Measurements from ENCODE around the gene RPSA.
"Not testable (repeated sequence)": the region's sequence is repeated elsewhere in the genome, so short reads cannot be mapped to it uniquely, and the experiment has no call there.

The RPSA gene

GRCh38 chr3:39390181-39390580, 16.3 kb upstream of the RPSA start:
- no peak for DNase-seq

GRCh38 chr3:39396690-39397089, 9.8 kb upstream of the RPSA start:
- DNase-seq, result no peak

- DNase-seq, result no peak
Measured at GRCh38 chr3:39398700-39399099, 7.8 kb upstream of the RPSA start.

- no peak for DNase-seq
Measured at GRCh38 chr3:39401983-39402382, 4.5 kb upstream of the RPSA start.

GRCh38 chr3:39404943-39405686, 1.4 kb upstream of the RPSA start:
- DNase-seq, result no peak

- no peak for DNase-seq
Measured at GRCh38 chr3:39405687-39406367, 693 bp upstream of the RPSA start.

GRCh38 chr3:39407259-39407629, 724 bp downstream of the RPSA start:
- peak; percentile 5 for DNase-seq

- no peak for DNase-seq
Measured at GRCh38 chr3:39407773-39408492, 1.4 kb downstream of the RPSA start.

- peak; percentile 4 for DNase-seq
Measured at GRCh38 chr3:39408493-39409372, 2.2 kb downstream of the RPSA start.

- no peak for DNase-seq
Measured at GRCh38 chr3:39409514-39410136, 3.1 kb downstream of the RPSA start.

GRCh38 chr3:39410893-39411292, 4.4 kb downstream of the RPSA start:
- DNase-seq, result no peak

- no peak for DNase-seq
Measured at GRCh38 chr3:39412668-39413260, 6.2 kb downstream of the RPSA start.

GRCh38 chr3:39413691-39414420, 7.3 kb downstream of the RPSA start:
- peak; percentile 35 for DNase-seq

- DNase-seq, result peak; percentile 23
Measured at GRCh38 chr3:39414421-39414907, 7.9 kb downstream of the RPSA start.

GRCh38 chr3:39415302-39415701, 8.8 kb downstream of the RPSA start:
- not testable (repeated sequence) for DNase-seq

- peak; percentile 33 for DNase-seq
Measured at GRCh38 chr3:39415983-39416382, 9.5 kb downstream of the RPSA start.

- not testable (repeated sequence) for DNase-seq
Measured at GRCh38 chr3:39416998-39417397, 10.5 kb downstream of the RPSA start.

GRCh38 chr3:39418556-39419225, 12.2 kb downstream of the RPSA start:
- DNase-seq, result not testable (repeated sequence)

- DNase-seq, result no peak
Measured at GRCh38 chr3:39419742-39420315, 13.3 kb downstream of the RPSA start.

GRCh38 chr3:39420543-39420942, 14.0 kb downstream of the RPSA start:
- DNase-seq, result no peak
